Activated CD4-positive, alpha-beta T cell treated with anti-CD3 and anti-CD28 coated beads for 36 hours (primary cell): ENCODE data around the gene MED15. TPM values are rescaled to one million over a fixed set of nuclear protein-coding genes. Genes with fewer than 3 reads are reported as not detected.

Experiments used
- ATAC-seq: fragments of 200-7000 bp; cut with Tn5 transposase; one replicate; pipeline ENCODE4 v1.10.0; 2021; ENCODE audit warnings: mild to moderate bottlenecking, moderate library complexity
- CTCF ChIA-PET: fragments of 350-600 bp; sonication (Branson Sonifier 250); formaldehyde crosslinking; loops from one replicate; lab custom pipeline; 2021; ENCODE audit warnings: antibody characterized with exemption; lab: Charles Lee
- POLR2A ChIA-PET: fragments of 350-600 bp; sonication (Branson Sonifier 250); formaldehyde crosslinking; loops from one replicate; lab custom pipeline; 2021; ENCODE audit warnings: antibody characterized with exemption, inconsistent platforms; lab: Charles Lee
- DNase-seq: peaks from one replicate; pipeline ENCODE4 v3.0.0-alpha.2; 2020
- H3K27ac Mint-ChIP-seq: one replicate; pipeline ENCODE4 v1.8.0; 2021; ENCODE audit warnings: mixed read lengths
- H3K27me3 Mint-ChIP-seq: one replicate; pipeline ENCODE4 v1.8.0; 2021; ENCODE audit warnings: mixed read lengths
- H3K36me3 Mint-ChIP-seq: one replicate; pipeline ENCODE4 v1.8.0; 2021; ENCODE audit warnings: low read depth, mixed read lengths
- H3K4me1 Mint-ChIP-seq: one replicate; pipeline ENCODE4 v1.8.0; 2021; ENCODE audit warnings: mixed read lengths
- H3K4me3 Mint-ChIP-seq: one replicate; pipeline ENCODE4 v1.8.0; 2021; ENCODE audit warnings: mild to moderate bottlenecking, moderate library complexity, mixed read lengths
- H3K9me3 Mint-ChIP-seq: one replicate; pipeline ENCODE4 v1.8.0; 2021; ENCODE audit warnings: low read depth, mixed read lengths
- intact Hi-C, 2 experiments: fragments of 100-400 bp; cut with DNase I in 1 of 2; cut with micrococcal nuclease in 1 of 2; formaldehyde crosslinking; loops; one replicate each; pipeline versions ENCODE4 v1.14.2 to v1.15.1; 2022 to 2024; cut with DNase I, micrococcal nuclease
- total RNA-seq, 2 experiments: library from RNA; stranded (reverse); gene quantifications; one replicate each; pipeline ENCODE4 v1.2.3, GENCODE V29; 2021

The MED15 gene
- total RNA-seq, 2 experiments from 2014 or later: 84.4 to 107 TPM

- ChIA-PET CTCF (interaction anchor here (1.7 to 5.2 kb wide), 4 partner anchors 19 to 60 kb away, joined by 5 to 30 read pairs (median 6); no protein-coding TSS in a partner anchor), POLR2A (interaction anchor here (0.6 to 1.5 kb wide), 6 partner anchors 14 to 392 kb away, joined by 3 to 5 read pairs (median 4); no protein-coding TSS in a partner anchor)
- Mint-ChIP-seq H3K4me1 (peaks cover 61% of the 10 kb centered on the region), H3K36me3 (peaks cover 37% of the 10 kb centered on the region), H3K9me3 (no peaks in the 10 kb centered on the region), H3K4me3 (peak overlapping the region; percentile 85), H3K27me3 (no peaks in the 10 kb centered on the region), H3K27ac (peak overlapping the region; percentile 96)
- ATAC-seq (peak; percentile 52), DNase-seq (peak; percentile 76)
- intact Hi-C loops: loop anchor here (2.0 to 5.0 kb wide), 8 partner anchors 13 to 617 kb away; partner anchors contain the start of genes CRKL (in 1 of the 2) and THAP7 (in 1 of the 2)
Measured at GRCh38 chr22:20509344-20510047, 2.1 kb downstream of the MED15 start.

GRCh38 chr22:20510811-20511577, 3.6 kb downstream of the MED15 start:
- Mint-ChIP-seq H3K27me3 (no peaks in the 10 kb centered on the region), H3K27ac (no peak overlapping the region), H3K36me3 (peaks cover 42% of the 10 kb centered on the region), H3K4me1 (peaks cover 69% of the 10 kb centered on the region), H3K9me3 (no peaks in the 10 kb centered on the region), H3K4me3 (no peak overlapping the region)
- CTCF ChIA-PET: interaction anchor here (0.6 to 1.9 kb wide), 4 partner anchors 9 to 189 kb away, joined by 3 to 11 read pairs (median 3); no protein-coding TSS in a partner anchor
- ATAC-seq: no peak
- no peak for DNase-seq
- POLR2A ChIA-PET: interaction anchor here (0.6 to 1.1 kb wide), 2 partner anchors 13 to 116 kb away, joined by 4 to 5 read pairs; no protein-coding TSS in a partner anchor
- intact Hi-C loops: no loop called here

GRCh38 chr22:20511578-20512229, 4.3 kb downstream of the MED15 start:
- intact Hi-C loops: no loop called here
- H3K27me3 Mint-ChIP-seq: no peaks in the 10 kb centered on the region
- DNase-seq (no peak), ATAC-seq (no peak)
- ChIA-PET POLR2A (interaction anchor here (0.6 to 1.1 kb wide), 5 partner anchors 13 to 220 kb away, joined by 3 to 6 read pairs (median 5); no protein-coding TSS in a partner anchor), CTCF (interaction anchor here (0.6 to 1.9 kb wide), 6 partner anchors 8 to 188 kb away, joined by 3 to 11 read pairs (median 3); no protein-coding TSS in a partner anchor)
- peaks cover 69% of the 10 kb centered on the region for H3K4me1 Mint-ChIP-seq
- H3K36me3 Mint-ChIP-seq: peaks cover 42% of the 10 kb centered on the region
- no peak overlapping the region for H3K4me3 Mint-ChIP-seq
- no peaks in the 10 kb centered on the region for H3K9me3 Mint-ChIP-seq
- no peak overlapping the region for H3K27ac Mint-ChIP-seq

- no peak overlapping the region for H3K4me3 Mint-ChIP-seq
- H3K4me1 Mint-ChIP-seq: peaks cover 74% of the 10 kb centered on the region
- CTCF ChIA-PET: interaction anchor here (0.6 to 2.1 kb wide), 3 partner anchors 49 to 1071 kb away, joined by 3 to 8 read pairs (median 4); no protein-coding TSS in a partner anchor
Measured at GRCh38 chr22:20514658-20515406, 7.4 kb downstream of the MED15 start.

GRCh38 chr22:20516399-20516798, 9.0 kb downstream of the MED15 start:
- ChIA-PET CTCF (no interaction called here), POLR2A (interaction anchor here (0.7 kb wide), 1 partner anchor 1135 kb away, joined by 3 read pairs; no protein-coding TSS in a partner anchor)
- Mint-ChIP-seq H3K36me3 (peaks cover 42% of the 10 kb centered on the region), H3K27ac (no peak overlapping the region), H3K27me3 (no peaks in the 10 kb centered on the region), H3K4me3 (no peak overlapping the region), H3K4me1 (peaks cover 68% of the 10 kb centered on the region), H3K9me3 (no peaks in the 10 kb centered on the region)
- intact Hi-C loops: no loop called here
- no peak for DNase-seq
- ATAC-seq: no peak

More at GRCh38 chr22:20514658-20515406, 7.4 kb downstream of the MED15 start:
- peak; percentile 83 for ATAC-seq
- intact Hi-C loops: loop anchor here in 1 of 2 experiments (1.0 kb wide), 1 partner anchor 25 kb away; no protein-coding TSS in a partner anchor
- Mint-ChIP-seq H3K27me3 (no peaks in the 10 kb centered on the region), H3K36me3 (peaks cover 34% of the 10 kb centered on the region), H3K27ac (peak overlapping the region; percentile 6), H3K9me3 (no peaks in the 10 kb centered on the region)
- POLR2A ChIA-PET: interaction anchor here (0.6 to 1.0 kb wide), 3 partner anchors 10 to 190 kb away, joined by 3 to 4 read pairs (median 3); no protein-coding TSS in a partner anchor
- DNase-seq: peak; percentile 34

GRCh38 chr22:20517422-20517821, 10.0 kb downstream of the MED15 start:
- peak overlapping the region; percentile 11 for H3K4me3 Mint-ChIP-seq
- POLR2A ChIA-PET: interaction anchor here (0.6 kb wide), 1 partner anchor 1079 kb away, joined by 6 read pairs; no protein-coding TSS in a partner anchor
- no peaks in the 10 kb centered on the region for H3K9me3 Mint-ChIP-seq
- ATAC-seq: no peak
- CTCF ChIA-PET: interaction anchor here (1.0 kb wide), 1 partner anchor 33 kb away, joined by 3 read pairs; no protein-coding TSS in a partner anchor
- no peak for DNase-seq
- peak overlapping the region; percentile 70 for H3K27ac Mint-ChIP-seq
- peaks cover 40% of the 10 kb centered on the region for H3K36me3 Mint-ChIP-seq
- intact Hi-C loops: no loop called here
- H3K4me1 Mint-ChIP-seq: peaks cover 66% of the 10 kb centered on the region
- no peaks in the 10 kb centered on the region for H3K27me3 Mint-ChIP-seq

- Mint-ChIP-seq H3K4me1 (peaks cover 72% of the 10 kb centered on the region), H3K36me3 (peaks cover 40% of the 10 kb centered on the region), H3K9me3 (no peaks in the 10 kb centered on the region), H3K4me3 (no peak overlapping the region), H3K27me3 (no peaks in the 10 kb centered on the region), H3K27ac (peak overlapping the region; percentile 70)
- CTCF ChIA-PET: interaction anchor here (1.0 to 1.3 kb wide), 3 partner anchors 32 to 100 kb away, joined by 3 to 5 read pairs (median 3); no protein-coding TSS in a partner anchor
- intact Hi-C loops: no loop called here
- POLR2A ChIA-PET: interaction anchor here (0.6 kb wide), 1 partner anchor 1080 kb away, joined by 6 read pairs; no protein-coding TSS in a partner anchor
- ATAC-seq (no peak), DNase-seq (no peak)
Measured at GRCh38 chr22:20517841-20518592, 10.6 kb downstream of the MED15 start.

- Mint-ChIP-seq H3K4me3 (no peak overlapping the region), H3K27me3 (no peaks in the 10 kb centered on the region), H3K27ac (peak overlapping the region; percentile 15), H3K4me1 (peaks cover 75% of the 10 kb centered on the region), H3K36me3 (peaks cover 36% of the 10 kb centered on the region), H3K9me3 (no peaks in the 10 kb centered on the region)
- DNase-seq: no peak
- intact Hi-C loops: no loop called here
- ATAC-seq: no peak
- ChIA-PET CTCF (interaction anchor here (1.3 kb wide), 1 partner anchor 8 kb away, joined by 3 read pairs; no protein-coding TSS in a partner anchor), POLR2A (interaction anchor here (0.7 kb wide), 1 partner anchor 113 kb away, joined by 3 read pairs; no protein-coding TSS in a partner anchor)
Measured at GRCh38 chr22:20519558-20519957, 12.1 kb downstream of the MED15 start.

- intact Hi-C loops: no loop called here
- POLR2A ChIA-PET: no interaction called here
- Mint-ChIP-seq H3K27ac (peak overlapping the region; percentile 15), H3K27me3 (no peaks in the 10 kb centered on the region), H3K4me3 (no peak overlapping the region), H3K36me3 (peaks cover 34% of the 10 kb centered on the region), H3K9me3 (no peaks in the 10 kb centered on the region), H3K4me1 (peaks cover 73% of the 10 kb centered on the region)
- CTCF ChIA-PET: interaction anchor here (0.6 to 1.3 kb wide), 3 partner anchors 9 to 28 kb away, joined by 3 read pairs; no protein-coding TSS in a partner anchor
- DNase-seq (peak; percentile 38), ATAC-seq (peak; percentile 67)
Measured at GRCh38 chr22:20520093-20520511, 12.7 kb downstream of the MED15 start.
